H9 (cell line): ENCODE results near the gene APOL4. TPM values are rescaled to one million over a fixed set of nuclear protein-coding genes. Genes with fewer than 3 reads are reported as not detected.

Experiments used
- DNase-seq: peaks from one replicate; pipeline ENCODE4 v3.0.0-alpha.2; 2017
- H2AFZ ChIP-seq: one replicate; pipeline ENCODE4 v1.6.1; 2013; ENCODE audit warnings: mild to moderate bottlenecking, low read length, control low read depth, moderate library complexity
- H2AK5ac ChIP-seq: 2 replicates; pipeline ENCODE4 v1.6.1; 2013; ENCODE audit warnings: low read length, control low read depth, mixed read lengths; ENCODE audit not compliant: insufficient read length
- H2BK120ac ChIP-seq: one replicate; pipeline ENCODE4 v1.6.1; 2013; ENCODE audit warnings: low read depth, mild to moderate bottlenecking, low read length, control low read depth, inconsistent platforms; ENCODE audit not compliant: poor library complexity, severe bottlenecking
- H2BK12ac ChIP-seq: 2 replicates; pipeline ENCODE4 v1.6.1; 2013; ENCODE audit warnings: low read length, control low read depth, mixed read lengths, low read depth; ENCODE audit not compliant: insufficient read length
- H2BK15ac ChIP-seq: 2 replicates; pipeline ENCODE4 v1.6.1; 2013; ENCODE audit warnings: low read depth, low read length, control low read depth
- H2BK20ac ChIP-seq: one replicate; pipeline ENCODE4 v1.6.1; 2013; ENCODE audit warnings: low read depth, mild to moderate bottlenecking, low read length, control low read depth, inconsistent platforms; ENCODE audit not compliant: poor library complexity, severe bottlenecking
- H2BK5ac ChIP-seq: 2 replicates; pipeline ENCODE4 v1.6.1; 2013; ENCODE audit warnings: low read length, control low read depth, mixed read lengths; ENCODE audit not compliant: insufficient read length
- H3K14ac ChIP-seq: 2 replicates; pipeline ENCODE4 v1.6.1; 2013; ENCODE audit warnings: low read length, control low read depth; ENCODE audit not compliant: insufficient read depth
- H3K18ac ChIP-seq: 2 replicates; pipeline ENCODE4 v1.6.1; 2013; ENCODE audit warnings: low read depth, mild to moderate bottlenecking, mixed read lengths, low read length, control low read depth; ENCODE audit not compliant: insufficient read length
- H3K23ac ChIP-seq: 2 replicates; pipeline ENCODE4 v1.6.1; 2013; ENCODE audit warnings: low read length, control low read depth, mixed read lengths, low read depth; ENCODE audit not compliant: insufficient read length
- H3K23me2 ChIP-seq: 2 replicates; pipeline ENCODE4 v1.6.1; 2013; ENCODE audit warnings: low read depth, mild to moderate bottlenecking, mixed read lengths, low read length, control low read depth; ENCODE audit not compliant: insufficient read length, poor library complexity, severe bottlenecking
- H3K27ac ChIP-seq: 2 replicates; pipeline ENCODE4 v1.5.1; 2013; ENCODE audit warnings: low read length, control low read depth, mixed read lengths, low read depth; ENCODE audit not compliant: insufficient read length
- H3K27me3 ChIP-seq: 2 replicates; pipeline ENCODE4 v1.6.1; 2013; ENCODE audit warnings: low read length, control low read depth, inconsistent platforms; ENCODE audit not compliant: insufficient read depth
- H3K4ac ChIP-seq: 2 replicates; pipeline ENCODE4 v1.6.1; 2013; ENCODE audit warnings: low read depth, mild to moderate bottlenecking, control low read depth, inconsistent platforms, low read length, moderate library complexity
- H3K4me1 ChIP-seq: 2 replicates; pipeline ENCODE4 v1.6.1; 2013; ENCODE audit warnings: low read length, control low read depth, inconsistent platforms; ENCODE audit not compliant: insufficient read depth
- H3K4me2 ChIP-seq: 2 replicates; pipeline ENCODE4 v1.6.1; 2013; ENCODE audit warnings: low read length, control low read depth, mixed read lengths; ENCODE audit not compliant: insufficient read length, insufficient read depth
- H3K56ac ChIP-seq: 2 replicates; pipeline ENCODE4 v1.6.1; 2013; ENCODE audit warnings: low read depth, mild to moderate bottlenecking, mixed read lengths, low read length, control low read depth; ENCODE audit not compliant: insufficient read length
- H3K79me1 ChIP-seq: 2 replicates; pipeline ENCODE4 v1.6.1; 2013; ENCODE audit warnings: low read depth, mild to moderate bottlenecking, moderate library complexity, low read length, control low read depth, inconsistent platforms; ENCODE audit not compliant: insufficient read depth, poor library complexity, severe bottlenecking
- H3K79me2 ChIP-seq: 2 replicates; pipeline ENCODE4 v1.6.1; 2013; ENCODE audit warnings: low read length, control low read depth, inconsistent platforms; ENCODE audit not compliant: insufficient read depth
- H3K9ac ChIP-seq: 2 replicates; pipeline ENCODE4 v1.6.1; 2013; ENCODE audit warnings: low read length, control low read depth, mixed read lengths; ENCODE audit not compliant: insufficient read length; ENCODE audit errors: extremely low read depth
- H3K9me3 ChIP-seq: one replicate; pipeline ENCODE4 v1.6.1; 2013; ENCODE audit warnings: low read depth, low read length, inconsistent platforms; ENCODE audit not compliant: control insufficient read depth
- H3T11ph ChIP-seq: one replicate; pipeline ENCODE4 v1.6.1; 2013; ENCODE audit warnings: mild to moderate bottlenecking, low read length, control low read depth, inconsistent platforms
- H4K20me1 ChIP-seq: one replicate; pipeline ENCODE4 v1.6.1; 2013; ENCODE audit not compliant: control insufficient read depth, insufficient read length, insufficient read depth
- H4K5ac ChIP-seq: 2 replicates; pipeline ENCODE4 v1.6.1; 2013; ENCODE audit warnings: low read depth, mild to moderate bottlenecking, mixed read lengths, low read length, control low read depth; ENCODE audit not compliant: insufficient read length
- H4K8ac ChIP-seq: replicated peaks from 2 replicates; pipeline ENCODE4 v1.6.1; 2013; ENCODE audit warnings: low read length, control low read depth, mixed read lengths, low read depth; ENCODE audit not compliant: insufficient read length
- H4K91ac ChIP-seq: 2 replicates; pipeline ENCODE4 v1.6.1; 2013; ENCODE audit warnings: low read depth, mild to moderate bottlenecking, moderate library complexity, mixed read lengths, low read length, control low read depth; ENCODE audit not compliant: insufficient read length
- H3K27ac Mint-ChIP-seq, 3 experiments: 2 replicates in 2 of 3; 3 replicates in 1 of 3; pipeline ENCODE4 v1.8.0; 2020 to 2021; ENCODE audit warnings: mixed read lengths in 3 of 3, mild to moderate bottlenecking in 1 of 3, moderate library complexity in 1 of 3
- H3K27me3 Mint-ChIP-seq: 2 replicates; pipeline ENCODE4 v1.8.0; 2021; ENCODE audit warnings: low read depth, mild to moderate bottlenecking, moderate library complexity, mixed read lengths
- H3K36me3 Mint-ChIP-seq, 3 experiments: 2 replicates in 2 of 3; 3 replicates in 1 of 3; pipeline ENCODE4 v1.8.0; 2020 to 2021; ENCODE audit warnings: low read depth in 3 of 3, mixed read lengths in 3 of 3; ENCODE audit not compliant: insufficient read depth in 1 of 3
- H3K4me1 Mint-ChIP-seq, 2 experiments: 2 replicates each; pipeline ENCODE4 v1.8.0; 2020; ENCODE audit warnings: mixed read lengths in 2 of 2
- H3K4me3 Mint-ChIP-seq, 2 experiments: 2 replicates in 1 of 2; 3 replicates in 1 of 2; pipeline ENCODE4 v1.8.0; 2020 to 2021; ENCODE audit warnings: mild to moderate bottlenecking in 2 of 2, mixed read lengths in 2 of 2, moderate library complexity in 1 of 2
- H3K9me3 Mint-ChIP-seq, 2 experiments: 2 replicates in 1 of 2; 3 replicates in 1 of 2; pipeline ENCODE4 v1.8.0; 2020; ENCODE audit warnings: mild to moderate bottlenecking in 2 of 2, mixed read lengths in 2 of 2, moderate library complexity in 1 of 2
- CTCF ChIP-seq: fragments of 200-600 bp; sonication (generic); conservative IDR thresholded peaks from 3 replicates; pipeline ENCODE4 v1.8.0; 2021; ENCODE audit warnings: antibody characterized with exemption, mild to moderate bottlenecking
- WGBS: extraction: QIAGEN DNeasy Blood & Tissue Kit; methylation state at CpG from one replicate; pipeline ENCODE4 v1.1.7; 2013; ENCODE audit warnings: missing lambda C conversion rate, low lambda C conversion rate, mixed read lengths; ENCODE audit not compliant: insufficient read length; ENCODE audit errors: extremely low coverage; 5-methylcytosine and 5-hydroxymethylcytosine counted together
- total RNA-seq: library from RNA; stranded (reverse); gene quantifications from 2 replicates; pipeline ENCODE4 v1.2.1, GENCODE V29; 2021

APOL4 gene
- total RNA-seq, 1 experiment from 2014 or later, result not detected

DNA sequence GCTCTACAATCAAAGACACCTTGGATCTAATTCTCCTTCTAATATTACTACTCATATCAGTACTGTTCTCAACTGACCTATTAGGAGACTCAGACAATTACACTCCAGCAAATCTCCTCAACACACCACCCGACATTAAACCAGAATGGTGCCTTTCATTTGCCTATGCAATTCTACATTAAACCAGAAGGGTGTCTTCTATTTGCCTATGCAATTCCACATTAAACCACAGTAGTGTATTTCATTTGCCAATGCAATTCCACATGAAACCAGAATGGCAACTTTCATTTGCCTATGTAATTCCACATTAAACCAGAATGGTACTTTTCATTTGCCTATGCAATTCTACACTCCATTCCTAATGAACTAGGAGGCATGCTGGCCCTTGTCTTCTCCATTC is 25.7 kb downstream of the APOL4 start:
- H3K9me3 Mint-ChIP-seq, result no peaks in the 10 kb centered on the region
- no peak overlapping the region for H3K14ac ChIP-seq
- H3K9me3 ChIP-seq, result no peaks in the 10 kb centered on the region
- no peak overlapping the region for H3K27ac Mint-ChIP-seq
- H4K20me1 ChIP-seq, result peaks cover 3% of the 10 kb centered on the region
- no peak overlapping the region for H3K23ac ChIP-seq
- no peak overlapping the region for H2BK20ac ChIP-seq
- no peak overlapping the region for H4K5ac ChIP-seq
- TF ChIP-seq CTCF, result peak; percentile 44; the same call in 2 of the 3 replicates
- no peaks in the 10 kb centered on the region for H3K27me3 Mint-ChIP-seq
- H2AFZ ChIP-seq, result no peak overlapping the region
- H3K56ac ChIP-seq, result no peak overlapping the region
- H3K4me2 ChIP-seq, result no peak overlapping the region
- H3K9ac ChIP-seq, result no peak overlapping the region
- no peaks in the 10 kb centered on the region for H3K27me3 ChIP-seq
- no peak overlapping the region for H2BK12ac ChIP-seq
- H3K18ac ChIP-seq, result no peak overlapping the region
- H3K4ac ChIP-seq, result no peak overlapping the region
- DNase-seq, result no peak
- H3K36me3 Mint-ChIP-seq, result no peaks in the 10 kb centered on the region
- H2BK5ac ChIP-seq, result no peak overlapping the region
- H2AK5ac ChIP-seq, result no peak overlapping the region
- no peaks in the 10 kb centered on the region for H3K79me1 ChIP-seq
- no peak overlapping the region for H4K91ac ChIP-seq
- H2BK120ac ChIP-seq, result no peak overlapping the region
- H3K4me1 ChIP-seq, result no peaks in the 10 kb centered on the region
- WGBS, result no CpG with 5 or more reads among the region's 1 CpG
- no peak overlapping the region for H3K27ac ChIP-seq
- H3K4me1 Mint-ChIP-seq, result peaks cover 0 to 3% of the 10 kb centered on the region in 2 experiments
- H3T11ph ChIP-seq, result no peak overlapping the region
- H2BK15ac ChIP-seq, result no peak overlapping the region
- H3K79me2 ChIP-seq, result no peaks in the 10 kb centered on the region
- no peak overlapping the region for H3K4me3 Mint-ChIP-seq
- no peak overlapping the region for H4K8ac ChIP-seq
- H3K23me2 ChIP-seq, result no peaks in the 10 kb centered on the region
